DOHH2 (cell line): Measurements from ENCODE around the gene ALK.

Source experiments
- H3F3A ChIP-seq: fragments of 200-600 bp; sonication (generic), shearing (Covaris generic); 2 replicates; pipeline ENCODE4 v1.6.0; 2016; ENCODE audit warnings: antibody characterized with exemption, mild to moderate bottlenecking; ENCODE audit not compliant: control insufficient read depth, insufficient read depth
- H3K27ac ChIP-seq: fragments of 200-600 bp; sonication (generic); 2 replicates; pipeline ENCODE4 v1.5.1; 2014; ENCODE audit warnings: low read depth, mild to moderate bottlenecking, low read length, moderate library complexity
- H3K27me3 ChIP-seq: fragments of 200-600 bp; sonication (generic); 2 replicates; pipeline ENCODE4 v1.6.1; 2014; ENCODE audit warnings: mild to moderate bottlenecking, low read length, mixed read lengths; ENCODE audit not compliant: control insufficient read depth
- H3K36me3 ChIP-seq: fragments of 200-600 bp; sonication (generic); 2 replicates; pipeline ENCODE4 v1.6.1; 2014; ENCODE audit warnings: mild to moderate bottlenecking, low read length, moderate library complexity, mixed read lengths; ENCODE audit not compliant: control insufficient read depth
- H3K4me1 ChIP-seq: fragments of 200-600 bp; sonication (generic); 2 replicates; pipeline ENCODE4 v1.6.1; 2014; ENCODE audit warnings: mild to moderate bottlenecking, low read length, mixed read lengths; ENCODE audit not compliant: control insufficient read depth
- H3K4me2 ChIP-seq: fragments of 200-600 bp; sonication (generic); 2 replicates; pipeline ENCODE4 v1.6.0; 2014; ENCODE audit warnings: mild to moderate bottlenecking, low read length, moderate library complexity
- H3K4me3 ChIP-seq: fragments of 200-600 bp; sonication (generic); 2 replicates; pipeline ENCODE4 v1.5.1; 2014; ENCODE audit warnings: mild to moderate bottlenecking, low read length, mixed read lengths
- H3K79me2 ChIP-seq: fragments of 200-600 bp; sonication (generic); 2 replicates; pipeline ENCODE4 v1.6.1; 2014; ENCODE audit warnings: mild to moderate bottlenecking, low read length, mixed read lengths; ENCODE audit not compliant: control insufficient read depth
- H3K9me2 ChIP-seq: fragments of 200-600 bp; sonication (generic); replicated peaks from 2 replicates; pipeline ENCODE4 v1.6.1; 2014; ENCODE audit warnings: mild to moderate bottlenecking, low read length, mixed read lengths; ENCODE audit not compliant: control insufficient read depth
- H3K9me3 ChIP-seq: fragments of 200-600 bp; sonication (generic); 2 replicates; pipeline ENCODE4 v1.6.1; 2014; ENCODE audit warnings: antibody characterized with exemption, low read length, mixed read lengths; ENCODE audit not compliant: control insufficient read depth, insufficient read depth
- H4K20me1 ChIP-seq: fragments of 200-600 bp; sonication (generic); 2 replicates; pipeline ENCODE4 v1.6.0; 2014; ENCODE audit warnings: low read depth, mild to moderate bottlenecking, antibody characterized with exemption, low read length, moderate library complexity; ENCODE audit not compliant: control insufficient read depth, insufficient read depth
- EZH2phosphoT487 ChIP-seq: fragments of 200-600 bp; sonication (generic); IDR thresholded peaks from 2 replicates; pipeline ENCODE4 v1.6.1; 2017; ENCODE audit warnings: borderline replicate concordance, mild to moderate bottlenecking, antibody characterized with exemption, low read length, moderate library complexity, mixed read lengths
- TF ChIP-seq, protein P1 (sequence below): fragments of 200-600 bp; sonication (generic); IDR thresholded peaks from one replicate; pipeline ENCODE4 v1.5.1; 2014; ENCODE audit warnings: antibody characterized with exemption, mild to moderate bottlenecking, low read depth, low read length; ENCODE audit not compliant: poor library complexity, severe bottlenecking

The ALK gene

GRCh38 chr2:29789911-29790485 is 131.4 kb downstream of the ALK start:
- no peak overlapping the region for H3K4me3 ChIP-seq
- H3F3A ChIP-seq, result no peaks in the 10 kb centered on the region
- no peak overlapping the region for H3K27ac ChIP-seq
- TF ChIP-seq, protein P1, sequence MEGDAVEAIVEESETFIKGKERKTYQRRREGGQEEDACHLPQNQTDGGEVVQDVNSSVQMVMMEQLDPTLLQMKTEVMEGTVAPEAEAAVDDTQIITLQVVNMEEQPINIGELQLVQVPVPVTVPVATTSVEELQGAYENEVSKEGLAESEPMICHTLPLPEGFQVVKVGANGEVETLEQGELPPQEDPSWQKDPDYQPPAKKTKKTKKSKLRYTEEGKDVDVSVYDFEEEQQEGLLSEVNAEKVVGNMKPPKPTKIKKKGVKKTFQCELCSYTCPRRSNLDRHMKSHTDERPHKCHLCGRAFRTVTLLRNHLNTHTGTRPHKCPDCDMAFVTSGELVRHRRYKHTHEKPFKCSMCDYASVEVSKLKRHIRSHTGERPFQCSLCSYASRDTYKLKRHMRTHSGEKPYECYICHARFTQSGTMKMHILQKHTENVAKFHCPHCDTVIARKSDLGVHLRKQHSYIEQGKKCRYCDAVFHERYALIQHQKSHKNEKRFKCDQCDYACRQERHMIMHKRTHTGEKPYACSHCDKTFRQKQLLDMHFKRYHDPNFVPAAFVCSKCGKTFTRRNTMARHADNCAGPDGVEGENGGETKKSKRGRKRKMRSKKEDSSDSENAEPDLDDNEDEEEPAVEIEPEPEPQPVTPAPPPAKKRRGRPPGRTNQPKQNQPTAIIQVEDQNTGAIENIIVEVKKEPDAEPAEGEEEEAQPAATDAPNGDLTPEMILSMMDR, result no peak
- no peak for TF ChIP-seq EZH2phosphoT487
- no peaks in the 10 kb centered on the region for H3K9me2 ChIP-seq
- no peaks in the 10 kb centered on the region for H3K4me1 ChIP-seq
- no peaks in the 10 kb centered on the region for H3K36me3 ChIP-seq
- H4K20me1 ChIP-seq, result no peaks in the 10 kb centered on the region
- no peaks in the 10 kb centered on the region for H3K9me3 ChIP-seq
- no peaks in the 10 kb centered on the region for H3K27me3 ChIP-seq
- H3K79me2 ChIP-seq, result no peaks in the 10 kb centered on the region
- H3K4me2 ChIP-seq, result no peak overlapping the region

GRCh38 chr2:29787473-29788465 is 133.6 kb downstream of the ALK start:
- H3K9me3 ChIP-seq, result no peaks in the 10 kb centered on the region
- TF ChIP-seq EZH2phosphoT487, result no peak
- TF ChIP-seq, protein P1, result no peak
- no peaks in the 10 kb centered on the region for H3K4me1 ChIP-seq
- no peak overlapping the region for H3K27ac ChIP-seq
- no peaks in the 10 kb centered on the region for H3K27me3 ChIP-seq
- H3K9me2 ChIP-seq, result no peaks in the 10 kb centered on the region
- H4K20me1 ChIP-seq, result no peaks in the 10 kb centered on the region
- no peaks in the 10 kb centered on the region for H3K36me3 ChIP-seq
- no peak overlapping the region for H3K4me2 ChIP-seq
- no peaks in the 10 kb centered on the region for H3F3A ChIP-seq
- H3K79me2 ChIP-seq, result no peaks in the 10 kb centered on the region
- H3K4me3 ChIP-seq, result no peak overlapping the region

- no peaks in the 10 kb centered on the region for H3K4me1 ChIP-seq
- TF ChIP-seq EZH2phosphoT487, result no peak
- TF ChIP-seq, protein P1, result no peak
- H4K20me1 ChIP-seq, result no peaks in the 10 kb centered on the region
- H3K9me3 ChIP-seq, result no peaks in the 10 kb centered on the region
- no peak overlapping the region for H3K4me2 ChIP-seq
- H3K27ac ChIP-seq, result no peak overlapping the region
- H3K9me2 ChIP-seq, result no peaks in the 10 kb centered on the region
- H3K4me3 ChIP-seq, result no peak overlapping the region
- H3F3A ChIP-seq, result no peaks in the 10 kb centered on the region
- no peaks in the 10 kb centered on the region for H3K36me3 ChIP-seq
- H3K79me2 ChIP-seq, result no peaks in the 10 kb centered on the region
- H3K27me3 ChIP-seq, result no peaks in the 10 kb centered on the region
Measured at GRCh38 chr2:29786361-29786760, 135.0 kb downstream of the ALK start.
